Activated CD4-positive, alpha-beta T cell treated with anti-CD3 and anti-CD28 coated beads, Interleukin-2, amount 50 U/mL, for 48 hours (primary cell): Measurements from ENCODE around the gene KIF5B.
"Not testable (repeated sequence)": the region's sequence is repeated elsewhere in the genome, so short reads cannot be mapped to it uniquely, and the experiment has no call there.

Experiments used
- DNase-seq, 2 experiments: peaks; one replicate each; pipeline ENCODE4 v3.0.0-alpha.2; 2020

Gene KIF5B

GRCh38 chr10:32056136-32057035, at the start of gene KIF5B:
Gene KIF5B (minus strand): TSS chr10:32056425. CDS start chr10:32055973, 452 bp downstream.
- peak; percentile 85 to 88 for DNase-seq

GRCh38 chr10:32105782-32106382, 49.7 kb upstream of the KIF5B start:
- DNase-seq = no peak

GRCh38 chr10:32104622-32105509, 48.6 kb upstream of the KIF5B start:
- DNase-seq = no peak

- DNase-seq = no peak
Observed at GRCh38 chr10:32104181-32104580, 48.0 kb upstream of the KIF5B start.

GRCh38 chr10:32103721-32104120, 47.5 kb upstream of the KIF5B start:
- no peak for DNase-seq

GRCh38 chr10:32098566-32099259, 42.5 kb upstream of the KIF5B start:
- not testable (repeated sequence) for DNase-seq

- DNase-seq = no peak
Observed at GRCh38 chr10:32095116-32095733, 39.0 kb upstream of the KIF5B start.

- no peak for DNase-seq
Observed at GRCh38 chr10:32093650-32094049, 37.4 kb upstream of the KIF5B start.

- DNase-seq = no peak
Observed at GRCh38 chr10:32091046-32091445, 34.8 kb upstream of the KIF5B start.

- no peak for DNase-seq
Observed at GRCh38 chr10:32084185-32084851, 28.1 kb upstream of the KIF5B start.

- DNase-seq = no peak
Observed at GRCh38 chr10:32077896-32078485, 21.8 kb upstream of the KIF5B start.

- no peak for DNase-seq
Observed at GRCh38 chr10:32073659-32074058, 17.4 kb upstream of the KIF5B start.

GRCh38 chr10:32073128-32073527, 16.9 kb upstream of the KIF5B start:
- no peak for DNase-seq

- DNase-seq = no peak
Observed at GRCh38 chr10:32072025-32072800, 16.0 kb upstream of the KIF5B start.

GRCh38 chr10:32070645-32071044, 14.4 kb upstream of the KIF5B start:
- no peak for DNase-seq

- DNase-seq = no peak
Observed at GRCh38 chr10:32068569-32068968, 12.3 kb upstream of the KIF5B start.

- not testable (repeated sequence) for DNase-seq
Observed at GRCh38 chr10:32067931-32068330, 11.7 kb upstream of the KIF5B start.

GRCh38 chr10:32065856-32066255, 9.6 kb upstream of the KIF5B start:
- no peak for DNase-seq

GRCh38 chr10:32061440-32061839, 5.2 kb upstream of the KIF5B start:
- DNase-seq = no peak

- DNase-seq = no peak
Observed at GRCh38 chr10:32060347-32060746, 4.1 kb upstream of the KIF5B start.
